ENCODE results near the gene MAST4.

GRCh38 chr5:67153292-67153691 lies 557.1 kb downstream of the MAST4 start:
- TF ChIP-seq, protein P1, sequence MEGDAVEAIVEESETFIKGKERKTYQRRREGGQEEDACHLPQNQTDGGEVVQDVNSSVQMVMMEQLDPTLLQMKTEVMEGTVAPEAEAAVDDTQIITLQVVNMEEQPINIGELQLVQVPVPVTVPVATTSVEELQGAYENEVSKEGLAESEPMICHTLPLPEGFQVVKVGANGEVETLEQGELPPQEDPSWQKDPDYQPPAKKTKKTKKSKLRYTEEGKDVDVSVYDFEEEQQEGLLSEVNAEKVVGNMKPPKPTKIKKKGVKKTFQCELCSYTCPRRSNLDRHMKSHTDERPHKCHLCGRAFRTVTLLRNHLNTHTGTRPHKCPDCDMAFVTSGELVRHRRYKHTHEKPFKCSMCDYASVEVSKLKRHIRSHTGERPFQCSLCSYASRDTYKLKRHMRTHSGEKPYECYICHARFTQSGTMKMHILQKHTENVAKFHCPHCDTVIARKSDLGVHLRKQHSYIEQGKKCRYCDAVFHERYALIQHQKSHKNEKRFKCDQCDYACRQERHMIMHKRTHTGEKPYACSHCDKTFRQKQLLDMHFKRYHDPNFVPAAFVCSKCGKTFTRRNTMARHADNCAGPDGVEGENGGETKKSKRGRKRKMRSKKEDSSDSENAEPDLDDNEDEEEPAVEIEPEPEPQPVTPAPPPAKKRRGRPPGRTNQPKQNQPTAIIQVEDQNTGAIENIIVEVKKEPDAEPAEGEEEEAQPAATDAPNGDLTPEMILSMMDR (conservative IDR thresholded peaks at IDR 0.05 in 1 of 2, IDR thresholded peaks at IDR 0.05 in 1 of 2; ENCODE audit: low read depth in 1 of 2, low read length in 2 of 2) = no peak
- TF ChIP-seq EZH2 (IDR thresholded peaks at IDR 0.05; ENCODE audit: low read length, missing control alignments) = no peak

All from fibroblast of lung (primary cell).